GM12878 (cell line): ENCODE measurements around the gene SETD9. TPM values are rescaled to one million over a fixed set of nuclear protein-coding genes. Genes with fewer than 3 reads are reported as not detected.

Experiments
- ATAC-seq: fragments of 200-7000 bp; cut with Tn5 transposase; 3 replicates; pipeline ENCODE4 v1.9.1; 2020; ENCODE audit warnings: mild to moderate bottlenecking, moderate library complexity
- BruUV-seq: library from RNA; stranded (reverse); fragments of 400-500 nt; replicated peaks from 2 replicates; lab custom pipeline; 2021; lab: Mats Ljungman, UMichigan
- CTCF ChIA-PET: fragments of 300-600 bp; sonication (Branson Sonifier 250); formaldehyde crosslinking; extraction: SDS; loops from one replicate; lab custom pipeline; 2021; ENCODE audit warnings: inconsistent platforms; lab: Yijun Ruan, JAX
- POLR2A ChIA-PET: fragments of 350-600 bp; formaldehyde crosslinking; extraction: SDS; loops from one replicate; lab custom pipeline; 2021; ENCODE audit warnings: inconsistent platforms; lab: Charles Lee
- RAD21 ChIA-PET: fragments of 300-600 bp; sonication (Branson Sonifier 250); formaldehyde crosslinking; loops from one replicate; lab custom pipeline; 2023; ENCODE audit warnings: antibody characterized with exemption; ENCODE audit not compliant: unreplicated experiment; lab: Charles Lee
- SMC1A ChIA-PET: fragments of 300-600 bp; sonication (Branson Sonifier 250); formaldehyde crosslinking; loops from one replicate; lab custom pipeline; 2023; ENCODE audit not compliant: unreplicated experiment, uncharacterized antibody; lab: Charles Lee
- DNase-seq: peaks from one replicate; pipeline ENCODE4 v3.0.0-alpha.2; 2011; ENCODE audit warnings: low read depth, low spot score
- FAIRE-seq: peaks from 3 replicates; lab custom pipeline; 2011; peaks lifted over from hg19 to GRCh38; lab: Jason Lieb, UNC
- H2AFZ ChIP-seq: 2 replicates; pipeline ENCODE4 v1.6.0; 2011; ENCODE audit warnings: low read depth, low read length, control low read depth; ENCODE audit not compliant: control insufficient read depth
- H3K27ac ChIP-seq: 2 replicates; pipeline ENCODE4 v1.5.1; 2011; ENCODE audit warnings: control low read depth; ENCODE audit not compliant: control insufficient read depth, insufficient read depth
- H3K27me3 ChIP-seq, 2 experiments: replicated peaks in 1 of 2; 2 replicates each; pipeline versions ENCODE4 v1.6.0 to v1.6.1; 2011; ENCODE audit warnings: low read length in 1 of 2; ENCODE audit not compliant: control insufficient read depth in 2 of 2, insufficient read depth in 2 of 2
- H3K36me3 ChIP-seq, 2 experiments: 2 replicates each; pipeline ENCODE4 v1.5.1; 2011; ENCODE audit warnings: low read length in 1 of 2; ENCODE audit not compliant: control insufficient read depth in 2 of 2, insufficient read depth in 2 of 2
- H3K4me1 ChIP-seq: 2 replicates; pipeline ENCODE4 v1.6.1; 2011; ENCODE audit warnings: mild to moderate bottlenecking, low read length, moderate library complexity, mixed read lengths; ENCODE audit not compliant: control insufficient read depth, insufficient read depth
- H3K4me2 ChIP-seq: 2 replicates; pipeline ENCODE4 v1.6.0; 2011; ENCODE audit warnings: control low read depth; ENCODE audit not compliant: control insufficient read depth, insufficient read depth
- H3K4me3 ChIP-seq: fragments of 200-600 bp; sonication (generic); 2 replicates; pipeline ENCODE4 v1.5.1; 2016
- H3K79me2 ChIP-seq: 2 replicates; pipeline ENCODE4 v1.6.0; 2011; ENCODE audit warnings: low read length; ENCODE audit not compliant: control insufficient read depth, insufficient read depth
- H3K9ac ChIP-seq: 2 replicates; pipeline ENCODE4 v1.8.0; 2011; ENCODE audit warnings: low read length, control low read depth, mixed read lengths; ENCODE audit not compliant: control insufficient read depth, insufficient read depth
- H3K9me3 ChIP-seq: replicated peaks from 3 replicates; pipeline ENCODE4 v1.5.1; 2011; ENCODE audit warnings: mild to moderate bottlenecking, low read length; ENCODE audit not compliant: control insufficient read depth, insufficient read depth
- H4K20me1 ChIP-seq: 2 replicates; pipeline ENCODE4 v1.6.0; 2011; ENCODE audit not compliant: control insufficient read depth, insufficient read depth
- CHD1 ChIP-seq: IDR thresholded peaks from 2 replicates; pipeline ENCODE4 v1.6.1; 2012; ENCODE audit warnings: low read depth, low read length, improper control_type of control experiment
- DPF2 ChIP-seq: fragments of 450-650 bp; IDR thresholded peaks from 2 replicates; pipeline ENCODE4 v1.6.1; 2017; ENCODE audit warnings: mild to moderate bottlenecking
- EED ChIP-seq: sonication (generic); IDR thresholded peaks from 2 replicates; pipeline ENCODE4 v1.6.1; 2016; ENCODE audit warnings: antibody characterized with exemption, low read depth
- FOXM1 ChIP-seq: IDR thresholded peaks from 2 replicates; pipeline ENCODE4 v1.6.1; 2012; ENCODE audit warnings: low read depth, mild to moderate bottlenecking, inconsistent platforms, low read length, moderate library complexity
- IKZF2 ChIP-seq, 2 experiments: fragments of 450-650 bp; IDR thresholded peaks; 2 replicates each; pipeline ENCODE4 v1.6.1; 2017; ENCODE audit warnings: mild to moderate bottlenecking in 2 of 2, moderate library complexity in 2 of 2
- IRF4 ChIP-seq: IDR thresholded peaks from 2 replicates; pipeline ENCODE4 v1.6.1; 2011; ENCODE audit warnings: low read depth, low read length
- KDM1A ChIP-seq: fragments of 200-600 bp; sonication (generic); IDR thresholded peaks from 2 replicates; pipeline ENCODE4 v1.6.1; 2016; ENCODE audit warnings: borderline replicate concordance
- KLF5 ChIP-seq: fragments of 450-650 bp; IDR thresholded peaks from 2 replicates; pipeline ENCODE4 v1.6.1; 2014; ENCODE audit warnings: mild to moderate bottlenecking; ENCODE audit not compliant: partially characterized antibody
- PAX8 ChIP-seq: fragments of 450-650 bp; IDR thresholded peaks from 2 replicates; pipeline ENCODE4 v1.6.1; 2017; ENCODE audit warnings: mild to moderate bottlenecking, moderate library complexity
- POLR2A ChIP-seq: IDR thresholded peaks from 2 replicates; pipeline ENCODE4 v1.6.1; 2011; ENCODE audit warnings: low read depth, mild to moderate bottlenecking, low read length
- SIX5 ChIP-seq: IDR thresholded peaks from 2 replicates; pipeline ENCODE4 v1.6.1; 2011; ENCODE audit warnings: mild to moderate bottlenecking, low read depth, low read length, moderate library complexity; ENCODE audit not compliant: severe bottlenecking
- SRF ChIP-seq, 2 experiments: IDR thresholded peaks; 2 replicates each; pipeline ENCODE4 v1.6.1; 2011; ENCODE audit warnings: low read depth in 2 of 2, low read length in 2 of 2, mild to moderate bottlenecking in 1 of 2, moderate library complexity in 1 of 2
- YBX1 ChIP-seq: fragments of 450-650 bp; IDR thresholded peaks from 2 replicates; pipeline ENCODE4 v1.6.1; 2016; ENCODE audit warnings: antibody characterized with exemption
- ZSCAN29 ChIP-seq: fragments of 450-650 bp; IDR thresholded peaks from 2 replicates; pipeline ENCODE4 v1.6.1; 2017; ENCODE audit warnings: mild to moderate bottlenecking, moderate library complexity
- WGBS: methylation state at CpG from one replicate; pipeline ENCODE4 v1.1.6; 2016; ENCODE audit warnings: low lambda C conversion rate; ENCODE audit not compliant: insufficient replicate concordance, insufficient coverage; ENCODE audit errors: missing lambda C conversion rate; 5-methylcytosine and 5-hydroxymethylcytosine counted together
- in situ Hi-C: fragments of 300-500 bp; cut with MboI; formaldehyde crosslinking; loops from 9 replicates; pipeline ENCODE4 v1.14.3; 2018; ENCODE audit warnings: mixed read lengths
- intact Hi-C: fragments of 100-400 bp; cut with micrococcal nuclease; formaldehyde crosslinking; loops from one replicate; pipeline ENCODE4 v1.14.2; 2022; ENCODE audit not compliant: unreplicated experiment
- polyA plus RNA-seq, 11 experiments: library from polyadenylated mRNA; depleted of rRNA in 4 of 11; unstranded in 6 of 11; stranded (reverse) in 5 of 11; fragments of >200 nt; fragmentation: Nextera tagmentation in 4 of 11; fragmentation: Illumina TruSeq in 1 of 11; extraction: Ambion mirVana in 4 of 11; extraction: Trizol in 1 of 11; gene quantifications; 1 replicate in 1 of 11; 2 replicates in 10 of 11; pipeline versions ENCODE4 v1.2.1 to v1.2.3, GENCODE V29; 2011 to 2016; ENCODE audit warnings: inconsistent platforms in 2 of 11, missing spikeins in 2 of 11, low read depth in 1 of 11
- total RNA-seq, 4 experiments: library from RNA; depleted of rRNA in 3 of 4; stranded (reverse); fragments of >200 nt in 3 of 4; fragmentation: Illumina TruSeq in 1 of 4; extraction: Trizol in 1 of 4; gene quantifications; 2 replicates each; pipeline versions ENCODE4 v1.2.1 to v1.2.3, GENCODE V29; 2013 to 2021
- TF ChIP-seq, protein P1 (sequence below): IDR thresholded peaks from 2 replicates; pipeline ENCODE4 v1.6.1; 2012; ENCODE audit warnings: improper control_type of control experiment, low read depth, low read length; ENCODE audit not compliant: insufficient replicate concordance
- TF ChIP-seq, protein P2 (sequence below): IDR thresholded peaks from 2 replicates; pipeline ENCODE4 v1.6.1; 2012; ENCODE audit warnings: low read depth, low read length, improper control_type of control experiment
- TF ChIP-seq, protein P3 (sequence below): fragments of 450-650 bp; formaldehyde crosslinking; IDR thresholded peaks from 2 replicates; pipeline ENCODE4 v1.4.0; 2020; ENCODE audit warnings: mild to moderate bottlenecking, moderate library complexity

Gene SETD9
- total and polyA plus RNA-seq, 10 of the 15 experiments (the other 5 are each of a cell fraction or from before 2014, with no cell fraction given), result 8.7 to 17.8 (median 12.6) TPM

GRCh38 chr5:56963246-56963645 is 53.9 kb downstream of the SETD9 start:
- TF ChIP-seq POLR2A (no peak), KDM1A (no peak), EED (no peak), SIX5 (no peak), PAX8 (no peak), YBX1 (no peak), IRF4 (no peak), KLF5 (no peak), DPF2 (no peak), IKZF2 (IDR thresholded peaks at IDR 0.05) (no peak), ZSCAN29 (no peak), FOXM1 (no peak), SRF (IDR thresholded peaks at IDR 0.05; ENCODE audit: low read depth in 2 of 2, low read length in 2 of 2) (no peak), CHD1 (no peak)
- TF ChIP-seq, protein P1, sequence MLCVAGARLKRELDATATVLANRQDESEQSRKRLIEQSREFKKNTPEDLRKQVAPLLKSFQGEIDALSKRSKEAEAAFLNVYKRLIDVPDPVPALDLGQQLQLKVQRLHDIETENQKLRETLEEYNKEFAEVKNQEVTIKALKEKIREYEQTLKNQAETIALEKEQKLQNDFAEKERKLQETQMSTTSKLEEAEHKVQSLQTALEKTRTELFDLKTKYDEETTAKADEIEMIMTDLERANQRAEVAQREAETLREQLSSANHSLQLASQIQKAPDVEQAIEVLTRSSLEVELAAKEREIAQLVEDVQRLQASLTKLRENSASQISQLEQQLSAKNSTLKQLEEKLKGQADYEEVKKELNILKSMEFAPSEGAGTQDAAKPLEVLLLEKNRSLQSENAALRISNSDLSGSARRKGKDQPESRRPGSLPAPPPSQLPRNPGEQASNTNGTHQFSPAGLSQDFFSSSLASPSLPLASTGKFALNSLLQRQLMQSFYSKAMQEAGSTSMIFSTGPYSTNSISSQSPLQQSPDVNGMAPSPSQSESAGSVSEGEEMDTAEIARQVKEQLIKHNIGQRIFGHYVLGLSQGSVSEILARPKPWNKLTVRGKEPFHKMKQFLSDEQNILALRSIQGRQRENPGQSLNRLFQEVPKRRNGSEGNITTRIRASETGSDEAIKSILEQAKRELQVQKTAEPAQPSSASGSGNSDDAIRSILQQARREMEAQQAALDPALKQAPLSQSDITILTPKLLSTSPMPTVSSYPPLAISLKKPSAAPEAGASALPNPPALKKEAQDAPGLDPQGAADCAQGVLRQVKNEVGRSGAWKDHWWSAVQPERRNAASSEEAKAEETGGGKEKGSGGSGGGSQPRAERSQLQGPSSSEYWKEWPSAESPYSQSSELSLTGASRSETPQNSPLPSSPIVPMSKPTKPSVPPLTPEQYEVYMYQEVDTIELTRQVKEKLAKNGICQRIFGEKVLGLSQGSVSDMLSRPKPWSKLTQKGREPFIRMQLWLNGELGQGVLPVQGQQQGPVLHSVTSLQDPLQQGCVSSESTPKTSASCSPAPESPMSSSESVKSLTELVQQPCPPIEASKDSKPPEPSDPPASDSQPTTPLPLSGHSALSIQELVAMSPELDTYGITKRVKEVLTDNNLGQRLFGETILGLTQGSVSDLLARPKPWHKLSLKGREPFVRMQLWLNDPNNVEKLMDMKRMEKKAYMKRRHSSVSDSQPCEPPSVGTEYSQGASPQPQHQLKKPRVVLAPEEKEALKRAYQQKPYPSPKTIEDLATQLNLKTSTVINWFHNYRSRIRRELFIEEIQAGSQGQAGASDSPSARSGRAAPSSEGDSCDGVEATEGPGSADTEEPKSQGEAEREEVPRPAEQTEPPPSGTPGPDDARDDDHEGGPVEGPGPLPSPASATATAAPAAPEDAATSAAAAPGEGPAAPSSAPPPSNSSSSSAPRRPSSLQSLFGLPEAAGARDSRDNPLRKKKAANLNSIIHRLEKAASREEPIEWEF, result no peak
- TF ChIP-seq, protein P2, sequence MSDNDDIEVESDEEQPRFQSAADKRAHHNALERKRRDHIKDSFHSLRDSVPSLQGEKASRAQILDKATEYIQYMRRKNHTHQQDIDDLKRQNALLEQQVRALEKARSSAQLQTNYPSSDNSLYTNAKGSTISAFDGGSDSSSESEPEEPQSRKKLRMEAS, result no peak
- TF ChIP-seq, protein P3, sequence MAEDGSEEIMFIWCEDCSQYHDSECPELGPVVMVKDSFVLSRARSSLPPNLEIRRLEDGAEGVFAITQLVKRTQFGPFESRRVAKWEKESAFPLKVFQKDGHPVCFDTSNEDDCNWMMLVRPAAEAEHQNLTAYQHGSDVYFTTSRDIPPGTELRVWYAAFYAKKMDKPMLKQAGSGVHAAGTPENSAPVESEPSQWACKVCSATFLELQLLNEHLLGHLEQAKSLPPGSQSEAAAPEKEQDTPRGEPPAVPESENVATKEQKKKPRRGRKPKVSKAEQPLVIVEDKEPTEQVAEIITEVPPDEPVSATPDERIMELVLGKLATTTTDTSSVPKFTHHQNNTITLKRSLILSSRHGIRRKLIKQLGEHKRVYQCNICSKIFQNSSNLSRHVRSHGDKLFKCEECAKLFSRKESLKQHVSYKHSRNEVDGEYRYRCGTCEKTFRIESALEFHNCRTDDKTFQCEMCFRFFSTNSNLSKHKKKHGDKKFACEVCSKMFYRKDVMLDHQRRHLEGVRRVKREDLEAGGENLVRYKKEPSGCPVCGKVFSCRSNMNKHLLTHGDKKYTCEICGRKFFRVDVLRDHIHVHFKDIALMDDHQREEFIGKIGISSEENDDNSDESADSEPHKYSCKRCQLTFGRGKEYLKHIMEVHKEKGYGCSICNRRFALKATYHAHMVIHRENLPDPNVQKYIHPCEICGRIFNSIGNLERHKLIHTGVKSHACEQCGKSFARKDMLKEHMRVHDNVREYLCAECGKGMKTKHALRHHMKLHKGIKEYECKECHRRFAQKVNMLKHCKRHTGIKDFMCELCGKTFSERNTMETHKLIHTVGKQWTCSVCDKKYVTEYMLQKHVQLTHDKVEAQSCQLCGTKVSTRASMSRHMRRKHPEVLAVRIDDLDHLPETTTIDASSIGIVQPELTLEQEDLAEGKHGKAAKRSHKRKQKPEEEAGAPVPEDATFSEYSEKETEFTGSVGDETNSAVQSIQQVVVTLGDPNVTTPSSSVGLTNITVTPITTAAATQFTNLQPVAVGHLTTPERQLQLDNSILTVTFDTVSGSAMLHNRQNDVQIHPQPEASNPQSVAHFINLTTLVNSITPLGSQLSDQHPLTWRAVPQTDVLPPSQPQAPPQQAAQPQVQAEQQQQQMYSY, result no peak
- in situ Hi-C loops, result no loop called here

More at GRCh38 chr5:56963246-56963645, 53.9 kb downstream of the SETD9 start:
- ATAC-seq (no peak), FAIRE-seq (no peak), DNase-seq (no peak)
- Histone ChIP-seq H3K27me3 (peaks cover 0 to 5% of the 10 kb centered on the region in 2 experiments; a peak in 3 of 4 replicates), H3K4me3 (no peak overlapping the region), H3K4me1 (no peaks in the 10 kb centered on the region), H4K20me1 (no peaks in the 10 kb centered on the region), H2AFZ (no peak overlapping the region), H3K4me2 (no peak overlapping the region), H3K27ac (no peak overlapping the region), H3K36me3 (no peaks in the 10 kb centered on the region), H3K9me3 (no peaks in the 10 kb centered on the region), H3K9ac (no peak overlapping the region), H3K79me2 (no peaks in the 10 kb centered on the region)
- ChIA-PET SMC1A (interaction anchor here (3.3 kb wide), 1 partner anchor 9 kb away, joined by 7 read pairs; no protein-coding TSS in a partner anchor), CTCF (interaction anchor here (1.1 kb wide), 1 partner anchor 8 kb away, joined by 6 read pairs; no protein-coding TSS in a partner anchor), RAD21 (no interaction called here), POLR2A (no interaction called here)
- intact Hi-C loops, result no loop called here
- WGBS, result 21% methylated on average over 5 of the region's 5 CpGs
- BruUV-seq, result no TSS peak
